Mucosa of rectum (tissue), 2 donors: ENCODE data around the gene P2RX1.

Experiments
- H3K27ac ChIP-seq, 2 donors: one replicate each; pipeline ENCODE4 v1.7.0; 2013; ENCODE audit warnings: inconsistent platforms in 2 of 2, low read depth in 2 of 2, low read length in 2 of 2
- H3K27me3 ChIP-seq, 2 donors: one replicate each; pipeline ENCODE4 v1.7.0; 2013; ENCODE audit warnings: low read length in 2 of 2; ENCODE audit not compliant: control insufficient read depth in 2 of 2, insufficient read depth in 2 of 2
- H3K36me3 ChIP-seq, 2 donors: one replicate each; pipeline ENCODE4 v1.7.0; 2013; ENCODE audit warnings: low read length in 2 of 2; ENCODE audit not compliant: control insufficient read depth in 2 of 2, insufficient read depth in 2 of 2
- H3K4me1 ChIP-seq, 2 donors: one replicate each; pipeline ENCODE4 v1.7.0; 2013; ENCODE audit warnings: low read length in 2 of 2, mild to moderate bottlenecking in 1 of 2; ENCODE audit not compliant: control insufficient read depth in 2 of 2, insufficient read depth in 2 of 2
- H3K4me3 ChIP-seq, 2 donors: one replicate each; pipeline ENCODE4 v1.7.0; 2013; ENCODE audit warnings: low read length in 2 of 2
- H3K9ac ChIP-seq, 2 donors: one replicate each; pipeline ENCODE4 v1.7.0; 2013; ENCODE audit warnings: low read length in 2 of 2, low read depth in 1 of 2, mild to moderate bottlenecking in 1 of 2
- H3K9me3 ChIP-seq, 2 donors: one replicate each; pipeline ENCODE4 v1.7.0; 2013; ENCODE audit warnings: low read length in 2 of 2; ENCODE audit not compliant: control insufficient read depth in 2 of 2
- donor health status: healthy.
- donor health status: Normal muscosa, but diverticular disease.

The P2RX1 gene

GRCh38 chr17:3940965-3941698 is 24.9 kb upstream of the P2RX1 start:
- H3K4me3 ChIP-seq, result no peak overlapping the region
- H3K27me3 ChIP-seq, result no peaks in the 10 kb centered on the region
- H3K9ac ChIP-seq, result no peak overlapping the region
- H3K27ac ChIP-seq, result no peak overlapping the region
- H3K36me3 ChIP-seq, result peaks cover 72 to 74% of the 10 kb centered on the region in 2 donors
- H3K4me1 ChIP-seq, result peaks cover 0 to 2% of the 10 kb centered on the region in 2 donors
- H3K9me3 ChIP-seq, result no peaks in the 10 kb centered on the region

- Histone ChIP-seq H3K9me3 (no peaks in the 10 kb centered on the region), H3K9ac (no peak overlapping the region), H3K4me3 (no peak overlapping the region), H3K4me1 (peaks cover 0 to 6% of the 10 kb centered on the region in 2 donors), H3K27ac (no peak overlapping the region), H3K36me3 (peaks cover 60 to 63% of the 10 kb centered on the region in 2 donors), H3K27me3 (no peaks in the 10 kb centered on the region)
Measured at GRCh38 chr17:3937359-3937758, 21.1 kb upstream of the P2RX1 start.

GRCh38 chr17:3935825-3936355 is 19.6 kb upstream of the P2RX1 start:
- no peaks in the 10 kb centered on the region for H3K27me3 ChIP-seq
- peaks cover 0 to 6% of the 10 kb centered on the region in 2 donors for H3K4me1 ChIP-seq

GRCh38 chr17:3935140-3935542 is 18.9 kb upstream of the P2RX1 start:
- peaks cover 0 to 6% of the 10 kb centered on the region in 2 donors for H3K4me1 ChIP-seq
- no peak overlapping the region for H3K27ac ChIP-seq
- no peaks in the 10 kb centered on the region for H3K9me3 ChIP-seq
- no peak overlapping the region for H3K9ac ChIP-seq
- H3K27me3 ChIP-seq, result no peaks in the 10 kb centered on the region
- H3K4me3 ChIP-seq, result no peak overlapping the region
- H3K36me3 ChIP-seq, result peaks cover 46 to 49% of the 10 kb centered on the region in 2 donors

More at GRCh38 chr17:3935825-3936355, 19.6 kb upstream of the P2RX1 start:
- Histone ChIP-seq H3K9me3 (no peaks in the 10 kb centered on the region), H3K4me3 (no peak overlapping the region), H3K27ac (no peak overlapping the region), H3K36me3 (peaks cover 47 to 54% of the 10 kb centered on the region in 2 donors), H3K9ac (no peak overlapping the region)

GRCh38 chr17:3929764-3930163 is 13.5 kb upstream of the P2RX1 start:
- peaks cover 44 to 45% of the 10 kb centered on the region in 2 donors for H3K36me3 ChIP-seq
- H3K9ac ChIP-seq, result no peak overlapping the region
- no peaks in the 10 kb centered on the region for H3K27me3 ChIP-seq
- H3K9me3 ChIP-seq, result no peaks in the 10 kb centered on the region
- H3K4me1 ChIP-seq, result peaks cover 0 to 1% of the 10 kb centered on the region in 2 donors
- no peak overlapping the region for H3K4me3 ChIP-seq
- H3K27ac ChIP-seq, result no peak overlapping the region

- Histone ChIP-seq H3K27me3 (no peaks in the 10 kb centered on the region), H3K4me3 (no peak overlapping the region), H3K9ac (no peak overlapping the region), H3K27ac (no peak overlapping the region), H3K36me3 (peaks cover 46 to 48% of the 10 kb centered on the region in 2 donors), H3K4me1 (peaks cover 0 to 1% of the 10 kb centered on the region in 2 donors), H3K9me3 (no peaks in the 10 kb centered on the region)
Measured at GRCh38 chr17:3929181-3929580, 12.9 kb upstream of the P2RX1 start.

- H3K9ac ChIP-seq, result no peak overlapping the region
- no peak overlapping the region for H3K27ac ChIP-seq
- no peak overlapping the region for H3K4me3 ChIP-seq
- no peaks in the 10 kb centered on the region for H3K27me3 ChIP-seq
- peaks cover 0 to 5% of the 10 kb centered on the region in 2 donors for H3K4me1 ChIP-seq
- H3K9me3 ChIP-seq, result no peaks in the 10 kb centered on the region
- peaks cover 44 to 53% of the 10 kb centered on the region in 2 donors for H3K36me3 ChIP-seq
Measured at GRCh38 chr17:3928406-3928805, 12.1 kb upstream of the P2RX1 start.

GRCh38 chr17:3927628-3928340 is 11.5 kb upstream of the P2RX1 start:
- Histone ChIP-seq H3K9ac (no peak overlapping the region), H3K4me3 (no peak overlapping the region), H3K36me3 (peaks cover 43 to 52% of the 10 kb centered on the region in 2 donors), H3K4me1 (peaks cover 0 to 5% of the 10 kb centered on the region in 2 donors), H3K27me3 (no peaks in the 10 kb centered on the region), H3K9me3 (no peaks in the 10 kb centered on the region), H3K27ac (no peak overlapping the region)

- no peak overlapping the region for H3K4me3 ChIP-seq
- no peak overlapping the region for H3K9ac ChIP-seq
- H3K4me1 ChIP-seq, result peaks cover 0 to 5% of the 10 kb centered on the region in 2 donors
- H3K27ac ChIP-seq, result no peak overlapping the region
- no peaks in the 10 kb centered on the region for H3K9me3 ChIP-seq
- H3K36me3 ChIP-seq, result peaks cover 37 to 47% of the 10 kb centered on the region in 2 donors
- H3K27me3 ChIP-seq, result no peaks in the 10 kb centered on the region
Measured at GRCh38 chr17:3926860-3927627, 10.8 kb upstream of the P2RX1 start.
